HCT116 (cell line): ENCODE data around the gene FAM241A.

Experiments
- CEBPB ChIP-seq: IDR thresholded peaks from 2 replicates; pipeline ENCODE4 v1.6.1; 2012; ENCODE audit warnings: low read depth
- EZH2 ChIP-seq: fragments of 200-600 bp; sonication (generic); IDR thresholded peaks from 2 replicates; pipeline ENCODE4 v1.6.1; 2017; ENCODE audit warnings: antibody characterized with exemption, mixed run types
- FOSL1 ChIP-seq: IDR thresholded peaks from 2 replicates; pipeline ENCODE4 v1.6.1; 2012; ENCODE audit warnings: low read depth
- JUND ChIP-seq: IDR thresholded peaks from 2 replicates; pipeline ENCODE4 v1.6.1; 2012
- POLR2A ChIP-seq: IDR thresholded peaks from 2 replicates; pipeline ENCODE4 v1.7.0; 2011; ENCODE audit warnings: borderline replicate concordance; ENCODE audit not compliant: insufficient read depth, insufficient read length; ENCODE audit errors: extremely low read depth
- POLR2AphosphoS5 ChIP-seq: IDR thresholded peaks from 2 replicates; pipeline ENCODE4 v1.6.1; 2011; ENCODE audit warnings: mild to moderate bottlenecking, low read depth, low read length, moderate library complexity
- RAD21 ChIP-seq: IDR thresholded peaks from 2 replicates; pipeline ENCODE4 v1.6.1; 2012; ENCODE audit warnings: low read depth, mild to moderate bottlenecking
- SIN3A ChIP-seq: IDR thresholded peaks from 2 replicates; pipeline ENCODE4 v1.6.1; 2012; ENCODE audit warnings: low read depth
- SP1 ChIP-seq: IDR thresholded peaks from 2 replicates; pipeline ENCODE4 v1.6.1; 2012; ENCODE audit warnings: low read depth
- TCF7L2 ChIP-seq: IDR thresholded peaks from 2 replicates; pipeline ENCODE4 v1.7.0; 2011; ENCODE audit warnings: borderline replicate concordance, inconsistent platforms; ENCODE audit not compliant: insufficient read depth, insufficient read length; ENCODE audit errors: extremely low read depth
- YY1 ChIP-seq: IDR thresholded peaks from 2 replicates; pipeline ENCODE4 v1.6.1; 2011; ENCODE audit warnings: low read length, low read depth, moderate library complexity, mild to moderate bottlenecking; ENCODE audit not compliant: insufficient replicate concordance; ENCODE audit errors: extremely low read depth
- TF ChIP-seq, protein P1 (sequence below), 3 experiments: fragments of 200-600 bp in 1 of 3; sonication (generic) in 1 of 3; IDR thresholded peaks in 2 of 3; conservative IDR thresholded peaks in 1 of 3; 2 replicates each; pipeline ENCODE4 v1.5.1; 2012 to 2017; ENCODE audit warnings: low read depth in 2 of 3, low read length in 2 of 3, antibody characterized with exemption in 1 of 3, borderline replicate concordance in 1 of 3, control low read depth in 1 of 3, mild to moderate bottlenecking in 1 of 3, mixed read lengths in 1 of 3, mixed run types in 1 of 3, moderate library complexity in 1 of 3; ENCODE audit not compliant: insufficient read depth in 1 of 3
- TF ChIP-seq, protein P2 (sequence below): IDR thresholded peaks from 2 replicates; pipeline ENCODE4 v1.6.1; 2011; ENCODE audit warnings: mild to moderate bottlenecking, low read length, moderate library complexity; ENCODE audit not compliant: insufficient replicate concordance; ENCODE audit errors: extremely low read depth

GRCh38 chr4:112142182-112142581, 3.1 kb upstream of the FAM241A start:
- TF ChIP-seq YY1 (no peak), CEBPB (no peak), EZH2 (no peak), TCF7L2 (no peak), POLR2A (no peak), POLR2AphosphoS5 (no peak), SIN3A (no peak), SP1 (no peak), RAD21 (no peak), JUND (no peak), FOSL1 (no peak)
- TF ChIP-seq, protein P1, sequence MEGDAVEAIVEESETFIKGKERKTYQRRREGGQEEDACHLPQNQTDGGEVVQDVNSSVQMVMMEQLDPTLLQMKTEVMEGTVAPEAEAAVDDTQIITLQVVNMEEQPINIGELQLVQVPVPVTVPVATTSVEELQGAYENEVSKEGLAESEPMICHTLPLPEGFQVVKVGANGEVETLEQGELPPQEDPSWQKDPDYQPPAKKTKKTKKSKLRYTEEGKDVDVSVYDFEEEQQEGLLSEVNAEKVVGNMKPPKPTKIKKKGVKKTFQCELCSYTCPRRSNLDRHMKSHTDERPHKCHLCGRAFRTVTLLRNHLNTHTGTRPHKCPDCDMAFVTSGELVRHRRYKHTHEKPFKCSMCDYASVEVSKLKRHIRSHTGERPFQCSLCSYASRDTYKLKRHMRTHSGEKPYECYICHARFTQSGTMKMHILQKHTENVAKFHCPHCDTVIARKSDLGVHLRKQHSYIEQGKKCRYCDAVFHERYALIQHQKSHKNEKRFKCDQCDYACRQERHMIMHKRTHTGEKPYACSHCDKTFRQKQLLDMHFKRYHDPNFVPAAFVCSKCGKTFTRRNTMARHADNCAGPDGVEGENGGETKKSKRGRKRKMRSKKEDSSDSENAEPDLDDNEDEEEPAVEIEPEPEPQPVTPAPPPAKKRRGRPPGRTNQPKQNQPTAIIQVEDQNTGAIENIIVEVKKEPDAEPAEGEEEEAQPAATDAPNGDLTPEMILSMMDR (IDR thresholded peaks at IDR 0.05 in 2 of 3, conservative IDR thresholded peaks at IDR 0.05 in 1 of 3; ENCODE audit: borderline replicate concordance in 1 of 3, insufficient read depth in 1 of 3, low read depth in 2 of 3, low read length in 2 of 3): no peak
- TF ChIP-seq, protein P2, sequence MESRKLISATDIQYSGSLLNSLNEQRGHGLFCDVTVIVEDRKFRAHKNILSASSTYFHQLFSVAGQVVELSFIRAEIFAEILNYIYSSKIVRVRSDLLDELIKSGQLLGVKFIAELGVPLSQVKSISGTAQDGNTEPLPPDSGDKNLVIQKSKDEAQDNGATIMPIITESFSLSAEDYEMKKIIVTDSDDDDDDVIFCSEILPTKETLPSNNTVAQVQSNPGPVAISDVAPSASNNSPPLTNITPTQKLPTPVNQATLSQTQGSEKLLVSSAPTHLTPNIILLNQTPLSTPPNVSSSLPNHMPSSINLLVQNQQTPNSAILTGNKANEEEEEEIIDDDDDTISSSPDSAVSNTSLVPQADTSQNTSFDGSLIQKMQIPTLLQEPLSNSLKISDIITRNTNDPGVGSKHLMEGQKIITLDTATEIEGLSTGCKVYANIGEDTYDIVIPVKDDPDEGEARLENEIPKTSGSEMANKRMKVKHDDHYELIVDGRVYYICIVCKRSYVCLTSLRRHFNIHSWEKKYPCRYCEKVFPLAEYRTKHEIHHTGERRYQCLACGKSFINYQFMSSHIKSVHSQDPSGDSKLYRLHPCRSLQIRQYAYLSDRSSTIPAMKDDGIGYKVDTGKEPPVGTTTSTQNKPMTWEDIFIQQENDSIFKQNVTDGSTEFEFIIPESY: no peak
